ENCODE results near the gene TDRD9.

Gene TDRD9

GRCh38 chr14:103928011-103928890 lies at the start of gene TDRD9:
Gene TDRD9 (plus strand): TSS chr14:103928456. CDS start chr14:103928510, 54 bp downstream.
- no peak within 1 kb of the TSS for H3K4me3 ChIP-seq (ENCODE audit: low read depth, low read length)
- no peak for TF ChIP-seq CTCF (IDR thresholded peaks at IDR 0.05; ENCODE audit: low read depth, low read length, missing control alignments)
- in situ Hi-C loops (cut with HindIII; ENCODE audit: low sequenced_read_pairs): no loop called here
- no peak for DNase-seq (ENCODE audit: low read depth)

DNA sequence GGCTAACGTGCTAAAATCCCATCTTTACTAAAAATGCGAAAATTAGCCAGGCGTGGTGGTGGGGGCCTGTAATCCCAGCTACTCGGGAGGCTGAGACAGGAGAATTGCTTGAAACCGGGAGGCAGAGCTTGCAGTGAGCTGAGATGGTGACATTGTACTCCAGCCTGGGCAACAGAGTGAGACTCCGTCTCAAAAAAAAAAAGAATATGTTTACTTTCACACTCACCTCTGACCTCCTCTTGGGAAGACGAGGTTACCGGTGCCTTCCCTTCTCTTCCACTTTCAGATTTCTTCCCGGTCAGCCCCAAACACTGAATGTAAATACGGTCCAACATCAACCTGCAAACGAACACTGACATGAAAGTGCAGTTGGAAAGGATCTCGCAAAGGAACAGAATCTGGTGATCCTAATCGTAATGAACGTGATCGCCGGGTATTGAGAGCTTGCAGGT lies 49.1 kb upstream of the TDRD9 start:
- in situ Hi-C loops (cut with HindIII; ENCODE audit: low sequenced_read_pairs): no loop called here

GRCh38 chr14:103879570-103880347 lies 48.5 kb upstream of the TDRD9 start:
- in situ Hi-C loops (cut with HindIII; ENCODE audit: low sequenced_read_pairs): no loop called here
- TF ChIP-seq CTCF (IDR thresholded peaks at IDR 0.05; ENCODE audit: low read depth, low read length, missing control alignments): no peak
- no peak for DNase-seq (ENCODE audit: low read depth)
- H3K4me3 ChIP-seq (ENCODE audit: low read depth, low read length): peak overlapping the region; percentile 19

More for the DNA sequence above, 49.1 kb upstream of the TDRD9 start:
- DNase-seq (ENCODE audit: low read depth): no peak
- H3K4me3 ChIP-seq (ENCODE audit: low read depth, low read length): no peak overlapping the region
- TF ChIP-seq CTCF (IDR thresholded peaks at IDR 0.05; ENCODE audit: low read depth, low read length, missing control alignments): no peak

DNA sequence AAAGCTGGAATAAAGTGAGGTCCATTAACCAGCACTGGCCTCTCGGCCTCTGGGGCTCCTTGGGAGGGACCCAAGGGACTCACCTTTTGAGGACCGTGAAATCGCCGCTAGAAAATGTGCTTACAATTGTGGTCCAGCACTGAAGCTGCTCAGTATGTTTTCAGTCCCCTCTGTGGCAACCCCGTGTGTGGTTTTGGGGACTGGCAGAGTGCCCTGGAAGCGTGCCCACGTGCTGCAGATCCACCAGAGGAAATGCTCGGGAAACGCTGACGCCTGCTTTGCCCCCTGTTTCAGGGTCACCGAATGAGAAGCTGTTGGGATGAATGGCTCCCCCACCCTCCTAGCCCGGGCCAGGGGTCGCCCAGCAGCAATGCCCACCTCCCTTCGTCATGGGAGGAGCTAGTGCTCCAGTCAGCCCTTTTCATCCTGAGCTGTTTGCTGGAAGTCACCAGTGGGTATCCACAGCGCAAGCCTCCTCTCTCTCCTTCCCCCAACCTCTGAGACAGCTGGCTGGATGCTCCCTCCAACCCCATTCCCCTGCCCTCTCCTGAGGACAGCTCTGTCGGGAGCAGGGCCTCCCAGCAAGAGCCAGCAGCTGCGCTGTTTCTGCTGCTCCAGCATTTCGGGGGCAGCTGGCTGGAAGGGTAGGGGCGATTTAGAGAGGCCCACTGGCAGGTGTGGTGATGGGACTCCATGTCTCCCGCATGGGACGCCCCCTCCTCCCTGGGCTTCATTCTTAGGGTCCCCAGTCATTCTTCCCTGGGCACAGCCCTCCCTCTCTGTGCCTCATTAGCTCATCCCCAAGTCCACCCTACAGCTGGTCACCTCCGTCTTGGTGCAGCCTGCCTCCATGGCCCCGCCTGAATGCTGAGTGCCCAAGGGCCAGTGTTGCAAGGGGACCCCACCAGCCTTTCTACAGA lies 47.6 kb upstream of the TDRD9 start:
- peak overlapping the region; percentile 19 for H3K4me3 ChIP-seq (ENCODE audit: low read depth, low read length)
- peak; percentile 54 for DNase-seq (ENCODE audit: low read depth)
- in situ Hi-C loops (cut with HindIII; ENCODE audit: low sequenced_read_pairs): no loop called here
- TF ChIP-seq CTCF (IDR thresholded peaks at IDR 0.05; ENCODE audit: low read depth, low read length, missing control alignments): no peak

GRCh38 chr14:103881268-103882201 lies 46.7 kb upstream of the TDRD9 start:
- no peak for DNase-seq (ENCODE audit: low read depth)
- in situ Hi-C loops (cut with HindIII; ENCODE audit: low sequenced_read_pairs): no loop called here
- no peak overlapping the region for H3K4me3 ChIP-seq (ENCODE audit: low read depth, low read length)
- TF ChIP-seq CTCF (IDR thresholded peaks at IDR 0.05; ENCODE audit: low read depth, low read length, missing control alignments): no peak

Data from astrocyte of the cerebellum (primary cell).